GM19035 (cell line): Measurements from ENCODE around the gene PTPRM.

Experiments used
- ATAC-seq: cut with Tn5 transposase; IDR thresholded peaks from one replicate; pipeline ENCODE4 v1.9.1; 2021; ENCODE audit not compliant: unreplicated experiment

PTPRM gene

DNA sequence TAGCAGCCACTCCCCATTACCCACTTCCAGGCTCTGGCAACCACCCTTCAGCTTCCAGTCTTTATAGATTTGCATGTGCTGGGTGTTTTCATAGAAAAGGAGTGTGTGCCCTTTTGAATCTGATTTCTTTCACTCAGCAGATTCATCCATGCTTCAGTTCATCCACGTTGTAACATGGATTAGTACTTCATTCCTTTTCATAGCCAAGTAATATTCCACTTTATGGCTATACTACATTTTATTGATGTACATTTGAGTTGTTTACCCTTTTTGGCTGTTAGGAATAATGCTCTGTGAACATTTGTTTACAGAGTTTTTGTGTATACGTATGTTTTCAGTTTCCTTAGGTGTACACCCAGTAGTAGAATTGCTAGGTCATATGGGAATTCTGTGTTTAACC is 836.6 kb downstream of the PTPRM start:
- ATAC-seq, result no peak

DNA sequence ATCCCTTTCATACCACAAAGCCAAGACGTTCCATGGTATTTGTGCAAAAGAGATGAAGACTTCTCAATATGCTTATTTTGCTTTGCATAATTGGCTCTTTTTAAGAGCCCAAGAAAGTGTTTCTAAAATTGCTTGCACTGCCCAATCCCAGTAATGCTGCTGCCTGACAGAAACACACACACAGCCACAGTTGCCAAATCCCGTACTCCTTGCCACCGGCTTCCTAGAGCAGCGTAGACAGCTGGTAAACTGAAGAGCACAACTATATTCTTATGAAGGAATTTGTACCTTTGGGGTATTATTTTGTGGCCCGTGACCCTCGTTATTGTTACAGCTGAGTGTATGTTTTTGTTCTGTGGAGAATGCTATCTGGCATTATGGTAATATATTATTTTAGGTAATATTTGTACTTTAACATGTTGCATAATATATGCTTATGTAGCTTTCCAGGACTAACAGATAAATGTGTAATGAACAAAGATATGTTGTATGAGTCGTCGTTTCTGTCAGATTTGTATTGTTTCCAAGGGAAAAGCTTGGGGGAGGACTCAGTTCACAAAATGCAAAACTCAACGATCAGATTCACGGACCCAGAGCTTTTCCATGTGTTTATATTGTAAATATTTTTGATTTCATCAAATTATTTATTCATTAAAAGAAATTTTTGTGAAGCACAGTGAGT is 839.2 kb downstream of the PTPRM start:
- ATAC-seq, result no peak

DNA sequence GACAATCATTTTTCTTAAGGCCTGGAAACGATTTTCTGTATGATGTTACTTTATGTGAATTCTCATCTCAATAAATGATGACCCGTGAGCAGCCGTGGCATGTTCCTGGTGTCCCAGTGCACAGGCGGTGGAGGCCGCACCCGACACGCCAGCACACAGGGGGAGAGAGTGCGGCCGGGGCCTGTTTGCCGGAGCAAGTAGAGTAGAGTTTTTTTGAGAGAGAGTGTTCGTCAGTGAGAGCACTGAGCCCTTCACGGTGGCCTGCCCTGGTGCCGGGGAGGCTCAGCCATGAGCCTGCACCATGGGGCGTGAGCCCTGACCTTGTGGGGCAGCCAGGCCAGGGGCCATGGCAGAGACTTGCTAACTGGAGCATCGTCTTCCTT is 839.7 kb downstream of the PTPRM start:
- no peak for ATAC-seq

DNA sequence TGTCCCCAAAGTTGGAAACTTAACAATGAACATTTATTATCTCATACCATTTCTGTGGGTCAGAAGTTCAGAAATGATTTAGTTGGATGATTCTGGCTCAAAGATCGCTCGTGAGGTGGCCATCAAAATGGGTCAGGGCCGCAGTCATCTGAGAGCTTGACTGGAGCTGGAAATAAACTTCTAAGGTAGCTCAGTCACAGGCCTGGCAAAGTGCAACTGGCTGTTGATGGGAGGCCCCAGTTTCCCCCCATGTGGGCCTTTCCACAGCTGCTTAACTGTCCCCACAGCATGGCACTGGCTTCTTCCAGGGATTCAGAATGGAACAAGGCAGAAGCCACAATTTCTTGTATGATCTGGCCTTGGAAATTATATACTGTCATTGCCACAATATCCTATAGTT is 842.0 kb downstream of the PTPRM start:
- ATAC-seq, result no peak

DNA sequence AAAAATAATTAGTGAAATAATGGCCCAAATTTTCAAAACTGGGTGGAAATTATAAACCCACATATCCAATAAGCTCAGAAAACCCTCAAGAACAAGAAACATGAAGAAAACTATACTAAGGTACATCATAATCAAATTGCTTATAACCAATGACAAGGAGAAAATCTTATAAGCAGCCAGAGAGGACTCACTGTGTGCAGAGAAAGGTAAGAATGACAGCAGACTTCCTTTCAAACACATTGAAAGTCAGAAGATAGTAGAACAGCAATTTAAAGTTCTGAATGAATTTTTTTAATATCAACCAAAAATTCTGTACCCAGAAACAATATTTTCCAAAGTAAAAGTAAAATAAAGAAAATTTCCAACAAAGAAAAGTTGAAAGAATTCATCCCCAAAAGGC is 844.4 kb downstream of the PTPRM start:
- ATAC-seq, result no peak

DNA sequence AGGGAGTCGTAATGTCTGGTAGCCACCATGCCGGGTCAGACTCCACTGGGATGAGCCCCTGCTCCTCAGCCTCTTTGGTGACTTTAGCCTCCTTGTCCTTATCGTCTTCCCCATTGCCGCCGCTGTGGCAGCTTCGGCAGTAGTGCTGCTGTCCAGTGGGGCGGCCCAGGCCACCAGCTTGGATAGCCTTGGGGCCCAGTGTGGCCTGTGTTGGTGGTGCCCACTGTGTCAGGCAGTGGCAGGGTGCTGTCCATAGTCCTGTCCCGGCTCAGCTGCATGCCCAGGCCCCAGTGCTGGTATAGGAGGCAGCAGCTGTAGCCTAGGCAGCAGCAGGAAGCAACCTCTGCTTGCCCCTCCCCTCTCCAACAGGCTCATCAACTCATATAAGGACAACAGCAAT is 845.0 kb downstream of the PTPRM start:
- no peak for ATAC-seq

DNA sequence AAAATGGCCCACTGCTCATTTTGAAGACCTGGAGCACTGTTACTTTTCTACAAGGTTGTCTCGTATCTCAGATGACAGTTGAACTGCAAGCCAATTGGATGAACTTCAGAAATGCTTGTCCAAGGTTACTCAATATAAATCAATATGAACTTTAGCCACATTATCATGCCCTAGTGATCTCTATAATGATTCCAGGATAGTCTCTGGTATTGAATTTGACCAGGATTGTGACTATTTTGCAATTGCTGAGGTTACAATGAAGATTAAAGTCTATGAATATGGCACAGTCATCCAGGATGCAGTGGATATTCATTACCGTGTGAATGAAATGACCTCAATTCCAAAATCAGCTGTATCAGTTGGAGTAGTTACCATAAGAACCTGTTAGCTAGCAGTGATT is 846.1 kb downstream of the PTPRM start:
- ATAC-seq, result no peak

DNA sequence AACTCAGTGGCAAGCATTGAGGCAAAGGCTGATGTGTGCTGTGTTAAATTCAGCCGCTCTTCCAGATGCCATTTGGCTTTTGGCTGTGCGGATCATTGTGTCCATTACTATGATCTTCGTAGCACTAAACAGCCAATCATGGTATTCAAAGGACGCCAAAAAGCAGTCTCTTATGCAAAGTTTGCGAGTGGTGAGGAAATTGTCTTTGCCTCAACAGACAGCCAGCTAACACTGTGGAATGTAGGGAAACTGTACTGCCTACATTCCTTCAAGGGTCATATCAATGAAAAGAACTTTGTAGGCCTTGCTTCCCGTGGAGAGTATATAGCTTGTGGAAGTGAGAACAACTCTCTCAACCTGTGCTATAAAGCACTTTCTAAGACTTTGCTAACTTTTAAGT is 846.6 kb downstream of the PTPRM start:
- no peak for ATAC-seq

DNA sequence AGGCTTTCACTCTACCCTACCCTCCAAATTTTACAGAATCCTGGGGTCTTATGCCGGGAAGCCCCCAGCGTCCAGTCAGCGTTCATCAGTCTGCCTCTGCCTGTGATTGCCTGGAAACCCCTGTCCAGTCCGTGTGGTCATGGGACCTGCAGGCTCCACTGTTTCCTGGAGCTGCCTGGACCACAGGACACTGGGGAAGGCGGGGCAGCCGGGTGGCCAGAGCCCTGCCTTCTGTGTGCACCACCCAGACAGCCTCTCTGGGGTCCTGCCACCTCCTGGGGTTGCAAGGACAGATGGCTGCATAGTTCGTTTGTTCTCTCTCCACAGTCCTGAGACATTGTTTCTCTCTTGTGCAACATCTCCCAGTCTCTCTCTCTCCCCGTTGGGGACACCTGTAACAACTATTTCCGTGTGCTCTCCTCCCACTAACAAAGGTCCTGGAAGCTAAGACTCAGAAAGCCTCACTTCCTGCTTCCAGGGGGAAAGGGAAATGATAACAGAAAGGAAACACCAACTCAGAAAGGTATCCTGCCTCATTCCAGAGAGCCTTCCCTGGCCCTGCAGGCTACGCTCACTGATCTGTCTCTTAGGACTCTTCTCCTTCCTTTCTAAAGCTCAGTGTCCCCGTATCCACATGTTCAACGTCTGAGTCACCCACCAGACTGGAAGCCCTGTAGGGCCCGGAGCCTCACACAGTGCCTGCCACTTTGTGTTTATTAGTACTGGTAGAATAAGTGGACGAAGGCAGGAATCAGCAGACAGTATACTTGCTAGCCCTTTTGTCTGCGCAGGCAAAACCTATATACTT is 849.3 kb downstream of the PTPRM start:
- no peak for ATAC-seq

DNA sequence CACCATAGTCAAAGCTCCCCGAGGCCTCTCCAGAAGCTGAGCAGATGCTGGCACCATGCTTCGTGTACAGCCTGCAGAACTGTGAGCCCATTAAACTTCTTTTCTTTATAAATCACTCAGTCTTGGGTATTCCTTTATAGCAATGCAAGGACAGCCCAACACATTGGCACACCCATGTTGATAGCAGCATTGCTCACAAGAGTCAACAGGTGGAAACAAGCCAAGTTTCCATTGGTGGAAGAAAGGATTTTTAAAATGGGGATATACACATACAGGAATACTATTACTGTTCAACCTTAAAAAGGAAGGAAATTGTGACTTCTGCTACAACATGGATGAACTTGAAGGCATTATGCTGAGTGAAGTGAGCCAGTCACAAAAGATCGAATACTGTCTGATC is 855.3 kb downstream of the PTPRM start:
- ATAC-seq, result no peak

DNA sequence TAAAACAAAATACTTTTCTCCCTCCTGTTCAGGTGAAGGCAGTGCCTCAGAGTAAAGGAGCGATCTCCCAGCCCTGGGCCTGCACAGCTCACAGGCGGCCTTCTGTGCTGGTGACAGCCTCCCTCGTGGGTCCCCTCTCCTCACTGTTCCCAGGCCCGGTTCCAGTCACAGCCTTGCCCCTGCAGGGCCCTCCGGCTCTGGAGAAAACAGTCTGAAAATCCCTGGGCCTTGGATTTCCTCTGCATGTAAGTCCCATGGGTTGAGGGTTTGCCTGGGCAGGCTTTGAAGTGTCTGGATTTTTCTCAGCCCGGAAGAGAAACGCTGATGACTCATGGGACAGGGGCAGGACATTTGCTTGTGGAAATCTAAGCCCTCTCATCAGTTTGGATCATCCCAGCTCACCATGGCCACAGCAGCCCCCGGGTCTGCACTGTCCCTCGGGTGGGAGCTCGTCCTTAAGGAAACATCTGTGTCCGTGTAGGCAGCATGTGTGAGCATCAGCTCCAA is 856.0 kb downstream of the PTPRM start:
- ATAC-seq, result no peak

DNA sequence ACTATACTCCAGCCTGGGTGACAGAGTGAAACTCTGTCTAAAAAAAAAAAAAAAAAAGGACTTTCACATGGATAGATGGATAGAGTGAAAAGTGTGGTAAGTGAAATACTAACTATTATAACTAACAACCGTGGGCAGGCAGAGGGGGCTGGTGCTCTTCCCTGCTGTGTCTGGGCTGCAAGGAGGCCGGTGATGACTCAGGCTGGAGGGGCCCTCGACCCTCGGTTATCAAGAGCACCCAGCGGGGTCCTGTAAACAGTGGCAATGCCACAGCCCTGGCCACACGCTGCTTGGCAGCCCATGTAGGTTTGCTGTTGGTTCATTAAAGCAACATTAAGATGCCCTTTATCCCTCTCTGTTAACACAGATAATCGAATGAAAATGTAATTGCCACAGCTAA is 857.4 kb downstream of the PTPRM start:
- ATAC-seq, result no peak

DNA sequence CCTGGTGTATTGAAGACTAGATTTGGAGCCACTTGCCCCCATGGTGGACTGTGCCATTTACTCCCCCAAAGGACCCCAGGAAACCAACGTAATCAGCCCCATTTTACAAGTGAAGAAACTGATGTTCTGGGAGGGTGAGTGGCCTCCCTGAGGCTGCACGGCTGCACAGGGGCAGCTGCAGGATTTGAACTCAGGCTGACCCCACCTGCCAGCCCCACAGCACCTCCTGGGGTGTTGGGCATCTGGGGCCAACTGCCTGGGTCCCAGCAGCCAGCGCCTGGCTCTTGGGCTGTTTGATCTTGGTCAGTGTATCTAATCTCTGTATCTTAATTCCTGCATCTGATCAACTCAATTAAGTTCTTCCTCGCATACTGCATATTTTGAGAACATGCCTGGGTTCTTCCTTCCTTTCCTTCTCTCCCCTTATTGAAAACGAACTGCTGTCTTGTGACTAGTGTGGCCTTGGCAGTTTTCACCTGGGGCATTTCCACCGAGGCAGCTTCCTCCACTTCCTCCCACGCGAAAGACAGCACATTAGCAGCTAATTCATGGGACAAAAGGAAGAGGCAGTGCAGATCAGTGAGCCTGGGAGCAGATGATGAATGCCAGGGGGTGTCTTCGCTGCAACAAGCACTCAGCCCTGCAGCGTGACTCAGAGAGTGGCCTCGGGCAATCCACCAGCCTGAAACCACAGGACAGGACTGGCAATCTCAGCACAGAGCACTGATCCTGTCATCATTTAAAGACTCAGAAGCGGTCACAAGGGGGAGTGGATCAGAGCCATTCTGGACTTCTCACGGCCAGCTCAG is 858.0 kb downstream of the PTPRM start:
- ATAC-seq, result no peak

DNA sequence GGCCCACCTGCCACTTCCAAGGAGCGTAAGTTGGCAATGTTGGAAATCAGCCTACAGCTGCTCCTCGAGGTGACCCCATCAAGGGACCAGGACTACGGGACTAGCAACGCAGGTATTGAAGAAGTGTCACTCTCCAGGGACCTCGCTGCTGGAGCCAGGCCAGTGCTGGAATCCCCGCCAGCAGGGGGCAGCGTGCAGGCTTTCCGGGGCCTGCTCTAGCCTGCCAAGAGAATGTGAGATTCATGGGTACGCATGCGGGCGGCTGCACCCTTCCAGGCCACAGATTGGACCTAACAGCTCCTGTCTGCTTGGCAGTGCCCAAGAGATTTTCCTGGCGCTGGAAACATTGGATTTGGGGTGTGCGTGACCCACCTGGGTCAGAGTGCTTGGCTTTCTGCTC is 859.3 kb downstream of the PTPRM start:
- ATAC-seq, result no peak

DNA sequence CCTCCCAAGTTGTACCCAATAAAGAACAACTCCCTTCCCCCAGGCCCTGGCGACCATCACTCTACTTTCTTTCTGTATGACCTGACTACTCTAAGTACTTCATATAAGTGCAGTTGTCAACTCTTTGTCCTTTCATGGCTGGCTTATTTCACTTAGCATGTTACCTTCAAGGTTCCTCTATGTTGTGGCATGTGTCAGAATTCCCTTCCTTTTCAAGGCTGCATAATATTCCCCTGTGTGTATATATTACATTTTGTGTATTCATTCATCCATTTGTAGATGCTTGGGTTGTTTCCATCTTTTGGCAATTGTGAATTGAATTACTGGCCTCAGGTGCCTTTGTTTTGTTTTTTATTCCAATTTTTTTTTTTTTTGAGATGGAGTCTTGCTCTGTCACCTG is 860.2 kb downstream of the PTPRM start:
- ATAC-seq, result no peak

DNA sequence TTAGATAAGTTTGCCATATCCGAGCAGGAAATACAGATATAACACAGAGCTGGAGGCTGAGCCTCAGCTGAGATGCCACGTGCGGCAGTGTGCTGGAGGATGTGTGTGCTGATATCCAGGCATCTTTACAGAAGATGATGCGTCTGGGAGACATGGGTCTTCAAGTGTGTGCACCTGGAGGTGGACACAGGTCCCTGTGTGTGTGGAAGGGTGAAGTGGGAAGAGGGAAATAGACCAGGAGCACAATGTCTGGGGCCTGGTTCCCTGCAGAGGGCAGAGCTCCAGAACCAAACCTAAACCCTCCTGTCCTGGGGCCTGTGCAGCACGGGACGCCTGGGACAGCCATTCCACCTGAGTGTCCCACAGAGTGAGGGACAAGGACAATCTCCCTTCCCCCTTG is 861.8 kb downstream of the PTPRM start:
- ATAC-seq, result no peak

DNA sequence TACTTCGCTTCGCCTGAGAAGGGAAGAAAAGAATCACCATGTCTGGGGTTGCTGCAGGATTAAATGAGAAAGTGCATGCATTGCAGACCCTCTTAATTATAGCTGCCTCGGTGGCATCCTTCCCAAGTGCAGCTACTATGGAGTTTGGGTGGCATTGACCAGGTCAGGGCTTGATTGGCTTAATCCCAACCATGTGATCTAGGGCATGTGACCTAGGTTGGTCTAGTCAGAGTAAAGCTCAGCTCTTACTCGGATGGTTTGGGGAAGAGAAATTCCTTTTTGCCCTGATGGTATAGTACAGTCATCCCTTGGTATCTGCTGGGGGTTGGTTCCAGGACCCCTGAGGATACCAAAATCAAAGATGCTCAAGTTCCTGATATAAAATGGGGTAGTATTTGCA is 863.9 kb downstream of the PTPRM start:
- ATAC-seq, result no peak

DNA sequence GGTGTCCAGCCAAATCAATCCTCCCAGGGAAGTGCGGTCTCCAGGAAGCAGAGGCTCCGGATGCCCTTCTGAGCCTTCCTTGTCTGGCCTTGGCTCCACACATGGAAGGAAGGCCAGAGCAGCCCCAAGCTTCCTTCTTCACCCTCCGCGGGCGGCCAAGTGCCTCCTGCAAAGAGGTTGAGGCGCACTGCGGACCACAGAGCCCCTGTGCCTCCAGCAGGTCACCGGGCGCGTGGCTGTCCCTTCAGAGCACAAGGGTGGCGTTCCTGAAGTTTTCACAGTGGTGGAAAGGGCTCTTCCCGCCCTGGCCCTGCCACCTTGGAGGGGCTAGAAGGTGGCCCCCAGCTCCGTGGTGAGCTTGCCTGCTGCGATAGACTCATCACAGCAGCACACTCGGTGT is 866.2 kb downstream of the PTPRM start:
- no peak for ATAC-seq

DNA sequence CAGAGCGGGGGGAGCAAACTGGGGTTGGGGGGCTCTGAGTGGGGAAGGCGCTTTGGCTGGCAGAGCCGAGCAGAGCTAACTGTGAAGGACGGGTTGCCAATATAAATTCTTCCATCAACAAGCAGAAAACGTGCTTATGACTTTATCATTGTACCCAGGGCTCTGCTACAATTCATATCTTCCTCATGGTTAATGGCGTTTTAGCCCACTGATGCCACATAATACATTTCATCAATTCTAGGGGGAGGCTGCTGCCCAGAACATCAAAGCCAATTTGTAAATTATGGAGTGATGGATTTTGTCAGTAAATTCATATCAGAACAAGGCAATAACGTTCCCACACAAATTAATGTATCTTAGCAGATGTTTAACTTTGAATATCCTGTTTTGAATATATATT is 866.7 kb downstream of the PTPRM start:
- ATAC-seq, result no peak

DNA sequence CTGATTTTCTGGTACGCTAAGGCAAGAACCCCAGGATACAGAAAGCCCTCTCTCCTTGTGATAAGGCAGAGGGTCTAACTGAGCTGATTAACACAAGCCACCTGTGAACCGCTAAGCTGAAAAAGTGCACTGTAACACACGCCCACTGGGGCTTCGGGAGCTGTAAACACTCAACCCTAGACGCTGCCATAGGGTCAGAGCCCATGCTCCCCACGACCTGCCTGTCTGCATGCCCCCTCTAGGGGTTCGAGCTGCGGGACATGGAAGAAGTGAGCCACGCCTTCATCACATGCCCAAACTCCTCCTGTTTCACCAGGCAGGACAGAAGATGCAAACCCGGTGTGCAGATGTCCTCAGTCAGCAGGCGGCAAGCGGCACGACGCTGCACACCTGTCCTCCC is 868.3 kb downstream of the PTPRM start:
- ATAC-seq, result no peak

DNA sequence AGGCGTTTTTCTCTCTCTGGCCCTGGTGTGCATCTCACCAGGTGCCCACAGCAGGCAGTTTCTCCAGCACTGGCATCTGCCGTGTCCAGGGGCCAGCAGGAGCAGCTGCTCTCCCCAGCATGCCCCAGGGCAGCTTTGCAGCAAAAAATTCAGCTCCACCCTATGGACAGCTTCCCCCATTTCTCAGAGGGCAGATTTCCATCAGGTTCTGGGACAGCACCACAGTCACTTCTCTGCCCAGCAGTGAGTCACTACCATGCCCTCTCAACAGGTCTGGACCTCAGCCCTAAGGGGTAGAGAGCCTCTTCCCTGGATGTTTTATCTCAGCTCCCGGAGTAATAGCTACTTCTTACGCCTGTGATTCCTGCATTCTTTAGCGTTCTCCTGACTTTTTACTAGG is 871.9 kb downstream of the PTPRM start:
- ATAC-seq, result no peak

DNA sequence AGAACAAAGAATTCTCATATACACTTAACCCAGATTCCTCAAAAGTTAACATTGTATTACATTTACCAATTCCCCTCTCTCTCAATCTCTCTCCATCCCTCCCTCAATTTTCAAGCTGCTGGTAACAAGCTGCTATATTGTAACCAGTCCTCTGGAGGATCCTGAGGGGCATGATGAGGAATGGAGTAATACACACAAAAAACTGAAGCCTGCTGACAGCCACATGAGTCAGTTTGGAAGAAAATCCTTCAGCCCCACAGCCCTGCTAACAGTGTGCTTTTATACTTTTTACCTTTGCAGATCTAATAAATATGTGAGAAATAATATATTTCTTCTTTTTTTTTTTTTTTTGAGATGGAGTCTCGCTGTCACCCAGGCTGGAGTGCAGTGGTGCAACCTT is 876.4 kb downstream of the PTPRM start:
- ATAC-seq, result no peak
